ENCODE results near the gene ZNF367.

The ZNF367 gene

GRCh38 chr9:96436063-96436455, 17.9 kb upstream of the ZNF367 start:
- no peak for DNase-seq

DNA sequence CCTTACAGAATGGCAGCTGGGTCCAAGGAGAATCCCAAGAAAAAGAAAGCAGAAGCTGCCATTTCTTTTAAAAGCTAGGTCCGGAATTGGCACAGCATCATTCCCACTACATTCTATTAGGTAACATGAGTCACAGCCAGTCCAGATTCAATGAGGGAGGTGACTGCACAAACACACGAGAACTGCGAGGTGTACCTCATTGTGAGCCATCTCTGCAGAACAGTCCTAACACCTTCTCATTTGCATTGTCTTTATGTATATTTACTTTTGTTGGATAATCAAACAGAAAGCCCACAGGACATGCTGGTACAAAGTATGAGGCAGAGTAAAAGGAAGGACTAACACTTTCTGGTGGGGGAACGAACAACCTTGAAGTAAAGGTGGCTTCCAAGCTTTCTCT, 17.2 kb upstream of the ZNF367 start:
- no peak for DNase-seq

DNA sequence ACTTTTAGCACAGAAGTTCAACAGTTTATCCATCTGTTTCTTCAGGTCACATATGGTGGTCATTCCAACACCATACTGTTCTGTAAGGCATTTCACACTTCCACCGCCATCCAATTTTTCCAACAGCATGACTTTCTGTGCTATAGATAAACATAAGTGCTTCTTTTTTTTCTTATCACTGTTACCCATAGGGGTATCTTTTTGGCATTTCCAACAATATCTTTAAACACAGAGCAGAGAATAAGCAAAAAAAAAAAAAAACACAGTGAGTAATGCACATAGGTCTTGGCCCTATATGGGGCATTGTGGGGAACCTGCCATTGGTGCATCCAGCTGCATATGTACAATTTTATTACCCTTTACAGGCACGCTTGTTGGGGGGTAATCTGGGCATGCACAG, 12.2 kb upstream of the ZNF367 start:
- DNase-seq: no peak

GRCh38 chr9:96429732-96430131, 11.6 kb upstream of the ZNF367 start:
- DNase-seq: no peak

DNA sequence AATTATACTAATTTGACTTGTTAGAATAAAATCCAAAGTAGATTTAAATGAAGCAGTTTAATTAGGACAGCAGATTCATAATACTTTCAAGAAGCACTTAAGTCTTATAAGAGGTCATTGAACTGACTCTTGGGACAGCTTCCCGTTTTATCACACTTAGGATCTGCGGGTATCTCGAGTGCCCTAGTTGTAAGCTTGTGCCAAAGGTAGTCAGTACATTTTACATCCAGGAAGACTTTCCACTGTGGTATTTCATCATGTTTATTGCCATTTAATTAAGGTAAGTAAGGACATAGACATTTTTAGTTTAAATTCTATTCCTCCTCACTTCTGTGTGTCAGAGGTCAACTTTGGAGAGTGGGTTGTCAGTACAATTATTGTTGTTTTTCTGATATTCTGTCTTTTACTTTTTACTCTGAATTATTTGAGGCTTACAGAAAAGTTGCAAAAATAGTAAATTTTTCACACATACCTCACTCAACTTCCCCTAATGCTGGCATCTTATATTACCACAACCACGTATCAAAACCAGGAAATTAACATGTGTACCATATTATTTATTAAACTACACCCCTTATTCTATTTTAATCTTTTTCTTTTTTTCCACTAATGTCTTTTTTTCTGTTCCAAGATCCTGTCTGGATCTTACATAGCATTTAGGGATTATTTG, 7.5 kb upstream of the ZNF367 start:
- DNase-seq: no peak

- no peak for DNase-seq
These were observed 5.8 kb upstream of the ZNF367 start for GRCh38 chr9:96423985-96424336.

- DNase-seq: no peak
These were observed 5.3 kb upstream of the ZNF367 start for GRCh38 chr9:96423322-96423984.

- DNase-seq: peak; percentile 74
These were observed 2.5 kb upstream of the ZNF367 start for GRCh38 chr9:96420468-96421219.

GRCh38 chr9:96419691-96419969, 1.5 kb upstream of the ZNF367 start:
- no peak for DNase-seq

- peak; percentile 14 for DNase-seq
These were observed 935 bp upstream of the ZNF367 start for GRCh38 chr9:96418920-96419690.

GRCh38 chr9:96417661-96418082, 498 bp downstream of the ZNF367 start:
- no peak for DNase-seq

GRCh38 chr9:96417051-96417586, 1.1 kb downstream of the ZNF367 start:
- peak; percentile 66 for DNase-seq

- DNase-seq: no peak
These were observed 4.6 kb downstream of the ZNF367 start for GRCh38 chr9:96413302-96414221.

GRCh38 chr9:96412174-96412913, 5.8 kb downstream of the ZNF367 start:
- DNase-seq: no peak

DNA sequence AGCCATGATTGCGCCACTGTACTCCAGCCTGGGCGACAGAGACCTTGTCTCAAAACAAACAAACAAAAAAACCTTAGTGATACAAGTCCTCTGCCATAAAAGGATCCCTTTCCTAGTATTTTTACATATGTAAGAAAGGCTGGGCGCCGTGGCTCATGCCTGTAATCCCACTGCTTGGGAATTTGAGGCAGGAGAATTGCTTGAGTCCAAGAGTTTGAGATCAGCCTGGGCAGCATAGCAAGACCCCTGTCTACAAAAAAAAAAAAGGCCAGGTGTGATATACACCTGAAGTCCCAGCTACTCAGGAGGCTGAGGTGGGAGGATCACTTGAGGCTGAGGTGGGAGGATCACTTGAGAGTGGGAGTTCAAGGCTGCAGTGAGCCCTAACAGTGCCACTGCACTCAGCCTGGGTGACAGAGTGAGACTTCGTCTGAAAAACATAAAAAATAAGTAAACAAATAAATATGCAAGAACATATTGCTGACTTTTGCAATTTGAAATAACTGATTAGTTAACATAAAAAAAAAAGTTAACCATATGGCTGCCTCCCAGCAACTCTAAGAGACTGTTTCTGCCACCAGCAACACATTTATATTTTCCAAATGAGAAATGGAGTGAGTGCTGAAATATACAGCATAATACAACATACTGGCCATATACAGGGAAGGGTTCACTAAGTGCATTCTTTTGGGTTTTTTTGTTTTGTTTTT, 6.9 kb downstream of the ZNF367 start:
- DNase-seq: no peak

GRCh38 chr9:96408409-96409280, 9.5 kb downstream of the ZNF367 start:
- no peak for DNase-seq

DNA sequence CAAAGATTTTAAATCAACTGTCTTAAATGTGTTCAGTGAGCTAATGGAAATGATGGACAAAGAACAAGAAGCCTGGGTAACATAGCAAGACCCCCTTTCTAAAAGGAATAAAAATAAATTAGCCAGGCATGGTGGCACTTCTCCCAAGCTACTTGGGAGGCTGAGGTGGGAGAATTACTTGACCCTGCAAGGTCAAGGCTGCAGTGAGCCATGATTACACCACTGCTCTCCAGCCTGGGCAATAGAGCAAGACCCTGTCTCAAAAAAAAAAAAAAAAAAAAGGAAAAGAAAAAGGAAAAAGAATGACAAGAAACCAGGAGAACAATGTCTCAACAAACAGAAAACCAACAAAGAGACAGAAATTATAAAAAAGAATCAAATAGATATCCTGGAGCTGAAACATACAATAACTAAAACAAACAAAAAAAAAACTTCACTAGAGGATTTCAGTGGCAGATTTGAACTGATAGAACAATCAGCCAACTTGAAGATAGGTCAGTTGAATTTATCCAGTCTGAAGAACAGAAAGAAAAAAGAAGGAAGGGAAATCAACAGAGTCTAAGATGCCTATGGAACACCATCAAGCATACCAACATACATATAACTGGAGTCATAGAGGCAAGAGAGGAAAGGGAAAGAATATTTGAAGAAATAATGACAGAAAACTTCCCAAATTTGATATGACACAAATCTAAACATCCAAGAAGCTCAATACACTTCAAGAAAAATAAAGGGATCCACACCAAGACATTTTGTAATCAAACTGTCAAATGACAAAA, 17.8 kb downstream of the ZNF367 start:
- no peak for DNase-seq

- DNase-seq: no peak
These were observed 18.9 kb downstream of the ZNF367 start for GRCh38 chr9:96399325-96399633.
